Panc1 (cell line): ENCODE measurements around the gene ZFYVE1. TPM values are rescaled to one million over a fixed set of nuclear protein-coding genes. Genes with fewer than 3 reads are reported as not detected.

Source experiments
- ATAC-seq: fragments of 200-7000 bp; cut with Tn5 transposase; 2 replicates; pipeline ENCODE4 v1.9.1; 2020; ENCODE audit warnings: mild to moderate bottlenecking, moderate library complexity
- BruUV-seq: library from RNA; stranded (reverse); fragments of 400-500 nt; replicated peaks from 2 replicates; lab custom pipeline; 2021; lab: Mats Ljungman, UMichigan
- CTCF ChIA-PET: fragments of 300-600 bp; sonication (Branson Sonifier 250); formaldehyde crosslinking; loops from one replicate; lab custom pipeline; 2022; ENCODE audit warnings: antibody characterized with exemption; lab: Charles Lee
- POLR2A ChIA-PET: fragments of 300-600 bp; sonication (Branson Sonifier 250); formaldehyde crosslinking; loops from one replicate; lab custom pipeline; 2022; ENCODE audit warnings: antibody characterized with exemption; lab: Charles Lee
- DNase-seq: peaks from one replicate; pipeline ENCODE4 v3.0.0-alpha.2; 2010; ENCODE audit warnings: low read depth, low spot score
- H3K27ac ChIP-seq: 2 replicates; pipeline ENCODE4 v1.5.1; 2011; ENCODE audit warnings: mild to moderate bottlenecking, low read length, inconsistent platforms
- H3K27me3 ChIP-seq: fragments of 200-500 bp; sonication (Bioruptor generic); 2 replicates; pipeline ENCODE4 v1.6.0; 2014; ENCODE audit warnings: low read length, inconsistent platforms; ENCODE audit not compliant: control insufficient read depth, insufficient read depth
- H3K36me3 ChIP-seq: fragments of 200-500 bp; sonication (Bioruptor generic); 2 replicates; pipeline ENCODE4 v1.5.1; 2014; ENCODE audit warnings: inconsistent platforms, mild to moderate bottlenecking, low read length, moderate library complexity; ENCODE audit not compliant: control insufficient read depth, insufficient read depth
- H3K4me1 ChIP-seq: 2 replicates; pipeline ENCODE4 v1.5.1; 2011; ENCODE audit warnings: inconsistent platforms, mild to moderate bottlenecking, low read length, moderate library complexity; ENCODE audit not compliant: control insufficient read depth, insufficient read depth
- H3K4me3 ChIP-seq, 2 experiments: 2 replicates each; pipeline ENCODE4 v1.5.1; 2011 to 2012; ENCODE audit warnings: low read depth in 2 of 2, low read length in 2 of 2, mild to moderate bottlenecking in 2 of 2, inconsistent platforms in 1 of 2, moderate library complexity in 1 of 2
- H3K9me3 ChIP-seq: fragments of 200-500 bp; sonication (Bioruptor generic); 2 replicates; pipeline ENCODE4 v1.5.1; 2014; ENCODE audit warnings: low read depth, mild to moderate bottlenecking, inconsistent platforms, low read length, moderate library complexity; ENCODE audit not compliant: control insufficient read depth, insufficient read depth
- POLR2AphosphoS5 ChIP-seq: IDR thresholded peaks from 2 replicates; pipeline ENCODE4 v1.6.1; 2012; ENCODE audit warnings: mild to moderate bottlenecking, low read depth, low read length, moderate library complexity
- REST ChIP-seq, 2 experiments: IDR thresholded peaks; 2 replicates each; pipeline ENCODE4 v1.6.1; 2011 to 2012; ENCODE audit warnings: low read depth in 2 of 2, control low read depth in 1 of 2, low read length in 1 of 2, mild to moderate bottlenecking in 1 of 2, moderate library complexity in 1 of 2; ENCODE audit not compliant: insufficient read depth in 1 of 2
- SIN3A ChIP-seq: IDR thresholded peaks from 2 replicates; pipeline ENCODE4 v1.6.1; 2012; ENCODE audit warnings: low read depth, mild to moderate bottlenecking, low read length, moderate library complexity, borderline replicate concordance; ENCODE audit not compliant: insufficient read depth
- TCF7L2 ChIP-seq: IDR thresholded peaks from 2 replicates; pipeline ENCODE4 v1.6.1; 2011; ENCODE audit warnings: mild to moderate bottlenecking, low read depth, low read length, inconsistent platforms
- in situ Hi-C: cut with HindIII; loops from 2 replicates; pipeline ENCODE4 v1.10.0; 2016; ENCODE audit warnings: low sequenced_read_pairs, low pct_unique_long_range_greater_than_20kb
- intact Hi-C: fragments of 100-400 bp; cut with micrococcal nuclease; formaldehyde crosslinking; loops from one replicate; pipeline ENCODE4 v1.10.0; 2022; ENCODE audit not compliant: unreplicated experiment
- total RNA-seq: library from RNA; stranded (reverse); gene quantifications from one replicate; pipeline ENCODE4 v1.2.1, GENCODE V29; 2021; ENCODE audit not compliant: unreplicated experiment
- TF ChIP-seq, protein P1 (sequence below): fragments of 450-650 bp; IDR thresholded peaks from 2 replicates; pipeline ENCODE4 v1.5.1; 2017; ENCODE audit warnings: mild to moderate bottlenecking

The ZFYVE1 gene
- total RNA-seq, 1 experiment from 2014 or later = 19.8 TPM

- BruUV-seq = no TSS peak
- in situ Hi-C loops = no loop called here
- DNase-seq (no peak), ATAC-seq (no peak)
- Histone ChIP-seq H3K4me1 (no peaks in the 10 kb centered on the region), H3K4me3 (no peak overlapping the region), H3K9me3 (no peaks in the 10 kb centered on the region), H3K27ac (no peak overlapping the region), H3K36me3 (peaks cover 7% of the 10 kb centered on the region), H3K27me3 (no peaks in the 10 kb centered on the region)
- CTCF ChIA-PET = no interaction called here
- POLR2A ChIA-PET = interaction anchor here (0.6 kb wide), 1 partner anchor 435 kb away, joined by 6 read pairs; no protein-coding TSS in a partner anchor
- intact Hi-C loops = no loop called here
- TF ChIP-seq, protein P1, sequence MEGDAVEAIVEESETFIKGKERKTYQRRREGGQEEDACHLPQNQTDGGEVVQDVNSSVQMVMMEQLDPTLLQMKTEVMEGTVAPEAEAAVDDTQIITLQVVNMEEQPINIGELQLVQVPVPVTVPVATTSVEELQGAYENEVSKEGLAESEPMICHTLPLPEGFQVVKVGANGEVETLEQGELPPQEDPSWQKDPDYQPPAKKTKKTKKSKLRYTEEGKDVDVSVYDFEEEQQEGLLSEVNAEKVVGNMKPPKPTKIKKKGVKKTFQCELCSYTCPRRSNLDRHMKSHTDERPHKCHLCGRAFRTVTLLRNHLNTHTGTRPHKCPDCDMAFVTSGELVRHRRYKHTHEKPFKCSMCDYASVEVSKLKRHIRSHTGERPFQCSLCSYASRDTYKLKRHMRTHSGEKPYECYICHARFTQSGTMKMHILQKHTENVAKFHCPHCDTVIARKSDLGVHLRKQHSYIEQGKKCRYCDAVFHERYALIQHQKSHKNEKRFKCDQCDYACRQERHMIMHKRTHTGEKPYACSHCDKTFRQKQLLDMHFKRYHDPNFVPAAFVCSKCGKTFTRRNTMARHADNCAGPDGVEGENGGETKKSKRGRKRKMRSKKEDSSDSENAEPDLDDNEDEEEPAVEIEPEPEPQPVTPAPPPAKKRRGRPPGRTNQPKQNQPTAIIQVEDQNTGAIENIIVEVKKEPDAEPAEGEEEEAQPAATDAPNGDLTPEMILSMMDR = no peak
- TF ChIP-seq POLR2AphosphoS5 (no peak), REST (IDR thresholded peaks at IDR 0.05; ENCODE audit: insufficient read depth in 1 of 2, low read depth in 2 of 2, low read length in 1 of 2) (no peak), SIN3A (no peak), TCF7L2 (no peak)
Observed at GRCh38 chr14:73000073-73000472, 26.8 kb downstream of the ZFYVE1 start.

- CTCF ChIA-PET = no interaction called here
- intact Hi-C loops (no loop called here), in situ Hi-C loops (no loop called here)
- DNase-seq (no peak), ATAC-seq (no peak)
- H3K27me3 ChIP-seq = no peaks in the 10 kb centered on the region
- TF ChIP-seq REST (IDR thresholded peaks at IDR 0.05; ENCODE audit: insufficient read depth in 1 of 2, low read depth in 2 of 2, low read length in 1 of 2) (no peak), POLR2AphosphoS5 (no peak), TCF7L2 (no peak), SIN3A (no peak)
- TF ChIP-seq, protein P1 = no peak
- H3K4me3 ChIP-seq = no peak overlapping the region
- POLR2A ChIA-PET = no interaction called here
- no TSS peak for BruUV-seq
- H3K36me3 ChIP-seq = peaks cover 7% of the 10 kb centered on the region
- no peaks in the 10 kb centered on the region for H3K4me1 ChIP-seq
- no peaks in the 10 kb centered on the region for H3K9me3 ChIP-seq
- no peak overlapping the region for H3K27ac ChIP-seq
Observed at GRCh38 chr14:72999316-72999715, 27.6 kb downstream of the ZFYVE1 start.
